Fibroblast of lung (primary cell): ENCODE results near the gene APOA4. TPM values are rescaled to one million over a fixed set of nuclear protein-coding genes. Genes with fewer than 3 reads are reported as not detected.

Source experiments
- DNase-seq, 2 donors: peaks; one replicate each; pipeline versions ENCODE4 v3.0.0 to v3.0.0-alpha.2; 2010; ENCODE audit warnings: low read depth in 2 of 2
- H2AFZ ChIP-seq: 2 replicates; pipeline ENCODE4 v1.5.1; 2012; ENCODE audit warnings: low read length, control low read depth, inconsistent platforms
- H3K27ac ChIP-seq: 2 replicates; pipeline ENCODE4 v1.5.1; 2011; ENCODE audit warnings: low read length, control low read depth; ENCODE audit not compliant: insufficient read depth
- H3K27me3 ChIP-seq: 2 replicates; pipeline ENCODE4 v1.5.1; 2011; ENCODE audit warnings: mild to moderate bottlenecking, low read length; ENCODE audit not compliant: control insufficient read depth, insufficient read depth
- H3K36me3 ChIP-seq: 2 replicates; pipeline ENCODE4 v1.5.1; 2011; ENCODE audit warnings: low read length; ENCODE audit not compliant: control insufficient read depth, insufficient read depth
- H3K4me1 ChIP-seq: 2 replicates; pipeline ENCODE4 v1.5.1; 2011; ENCODE audit warnings: low read length; ENCODE audit not compliant: control insufficient read depth, insufficient read depth; ENCODE audit errors: extremely low read depth
- H3K4me2 ChIP-seq: 2 replicates; pipeline ENCODE4 v1.5.1; 2011; ENCODE audit warnings: low read length, control low read depth; ENCODE audit not compliant: insufficient read depth; ENCODE audit errors: extremely low read depth
- H3K4me3 ChIP-seq, 4 experiments: fragments of 200-600 bp in 1 of 4; sonication (generic) in 1 of 4; replicated peaks in 1 of 4; 2 replicates each; pipeline ENCODE4 v1.5.1; 2011 to 2016; ENCODE audit warnings: low read length in 4 of 4, low read depth in 3 of 4, mild to moderate bottlenecking in 3 of 4, control low read depth in 2 of 4, inconsistent platforms in 1 of 4, mixed read lengths in 1 of 4; ENCODE audit not compliant: insufficient read depth in 1 of 4; ENCODE audit errors: control extremely low read depth in 1 of 4
- H3K79me2 ChIP-seq: 2 replicates; pipeline ENCODE4 v1.5.1; 2012; ENCODE audit warnings: mild to moderate bottlenecking, low read length, inconsistent platforms; ENCODE audit not compliant: control insufficient read depth, insufficient read depth
- H3K9ac ChIP-seq: 2 replicates; pipeline ENCODE4 v1.5.1; 2011; ENCODE audit warnings: mild to moderate bottlenecking, low read length, control low read depth; ENCODE audit not compliant: insufficient read depth
- H3K9me3 ChIP-seq: 2 replicates; pipeline ENCODE4 v1.5.1; 2012; ENCODE audit warnings: low read depth, low read length; ENCODE audit not compliant: control insufficient read depth, insufficient read depth
- H4K20me1 ChIP-seq: 2 replicates; pipeline ENCODE4 v1.5.1; 2011; ENCODE audit warnings: low read length; ENCODE audit not compliant: control insufficient read depth, insufficient read depth; ENCODE audit errors: extremely low read depth
- EZH2 ChIP-seq: IDR thresholded peaks from 2 replicates; pipeline ENCODE4 v1.5.1; 2012; ENCODE audit warnings: low read length, control low read depth, mild to moderate bottlenecking; ENCODE audit errors: missing control alignments
- polyA plus RNA-seq, 2 donors: library from polyadenylated mRNA; depleted of rRNA in 1 of 2; stranded (reverse) in 1 of 2; unstranded in 1 of 2; fragments of >200 nt; gene quantifications; 2 replicates each; pipeline ENCODE4 v1.2.1, GENCODE V29; 2011 to 2012; ENCODE audit warnings: missing spikeins in 1 of 2
- total RNA-seq: library from RNA; depleted of rRNA; stranded (reverse); fragments of >200 nt; gene quantifications from 2 replicates; pipeline ENCODE4 v1.2.1, GENCODE V29; 2014
- TF ChIP-seq, protein P1 (sequence below), 2 donors: IDR thresholded peaks in 1 of 2; conservative IDR thresholded peaks in 1 of 2; 1 replicate in 1 of 2; 2 replicates in 1 of 2; pipeline ENCODE4 v1.5.1; 2011 to 2012; ENCODE audit warnings: low read length in 2 of 2, control low read depth in 1 of 2, inconsistent platforms in 1 of 2, low read depth in 1 of 2, mild to moderate bottlenecking in 1 of 2

The APOA4 gene
- total and polyA plus RNA-seq, 2 donors (not counting 1 experiment from before 2014, with no cell fraction given) = not detected

DNA sequence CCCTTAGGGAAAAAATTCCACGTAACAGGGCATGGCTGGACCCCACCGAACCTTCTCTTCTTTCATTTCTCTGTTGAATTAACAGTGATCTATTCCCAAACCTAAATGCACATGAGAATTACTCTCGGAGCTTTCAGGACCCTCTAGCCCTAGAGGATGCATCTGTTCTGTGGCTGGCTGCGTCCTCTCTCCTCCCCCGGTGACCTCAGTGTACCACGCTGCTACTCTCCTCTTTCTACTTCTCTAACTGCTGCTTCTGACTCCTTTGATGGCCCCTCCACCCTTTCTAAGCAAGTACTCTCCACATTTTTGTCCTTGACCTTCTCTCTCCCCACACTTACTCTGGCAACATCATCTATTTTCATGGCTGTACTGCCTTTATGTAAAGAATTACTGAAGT, 26.4 kb upstream of the APOA4 start:
- no peak overlapping the region for H3K27ac ChIP-seq
- peaks cover 9% of the 10 kb centered on the region for H3K36me3 ChIP-seq
- no peaks in the 10 kb centered on the region for H3K79me2 ChIP-seq
- H3K4me1 ChIP-seq = peaks cover 20% of the 10 kb centered on the region
- TF ChIP-seq, protein P1, sequence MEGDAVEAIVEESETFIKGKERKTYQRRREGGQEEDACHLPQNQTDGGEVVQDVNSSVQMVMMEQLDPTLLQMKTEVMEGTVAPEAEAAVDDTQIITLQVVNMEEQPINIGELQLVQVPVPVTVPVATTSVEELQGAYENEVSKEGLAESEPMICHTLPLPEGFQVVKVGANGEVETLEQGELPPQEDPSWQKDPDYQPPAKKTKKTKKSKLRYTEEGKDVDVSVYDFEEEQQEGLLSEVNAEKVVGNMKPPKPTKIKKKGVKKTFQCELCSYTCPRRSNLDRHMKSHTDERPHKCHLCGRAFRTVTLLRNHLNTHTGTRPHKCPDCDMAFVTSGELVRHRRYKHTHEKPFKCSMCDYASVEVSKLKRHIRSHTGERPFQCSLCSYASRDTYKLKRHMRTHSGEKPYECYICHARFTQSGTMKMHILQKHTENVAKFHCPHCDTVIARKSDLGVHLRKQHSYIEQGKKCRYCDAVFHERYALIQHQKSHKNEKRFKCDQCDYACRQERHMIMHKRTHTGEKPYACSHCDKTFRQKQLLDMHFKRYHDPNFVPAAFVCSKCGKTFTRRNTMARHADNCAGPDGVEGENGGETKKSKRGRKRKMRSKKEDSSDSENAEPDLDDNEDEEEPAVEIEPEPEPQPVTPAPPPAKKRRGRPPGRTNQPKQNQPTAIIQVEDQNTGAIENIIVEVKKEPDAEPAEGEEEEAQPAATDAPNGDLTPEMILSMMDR (conservative IDR thresholded peaks at IDR 0.05 in 1 of 2, IDR thresholded peaks at IDR 0.05 in 1 of 2; ENCODE audit: low read depth in 1 of 2, low read length in 2 of 2) = no peak
- TF ChIP-seq EZH2 = no peak
- no peaks in the 10 kb centered on the region for H3K27me3 ChIP-seq
- H3K4me2 ChIP-seq = no peak overlapping the region
- no peaks in the 10 kb centered on the region for H4K20me1 ChIP-seq
- no peaks in the 10 kb centered on the region for H3K9me3 ChIP-seq
- no peak for DNase-seq
- no peak overlapping the region for H2AFZ ChIP-seq
- no peak overlapping the region for H3K9ac ChIP-seq
- H3K4me3 ChIP-seq = no peak overlapping the region

DNA sequence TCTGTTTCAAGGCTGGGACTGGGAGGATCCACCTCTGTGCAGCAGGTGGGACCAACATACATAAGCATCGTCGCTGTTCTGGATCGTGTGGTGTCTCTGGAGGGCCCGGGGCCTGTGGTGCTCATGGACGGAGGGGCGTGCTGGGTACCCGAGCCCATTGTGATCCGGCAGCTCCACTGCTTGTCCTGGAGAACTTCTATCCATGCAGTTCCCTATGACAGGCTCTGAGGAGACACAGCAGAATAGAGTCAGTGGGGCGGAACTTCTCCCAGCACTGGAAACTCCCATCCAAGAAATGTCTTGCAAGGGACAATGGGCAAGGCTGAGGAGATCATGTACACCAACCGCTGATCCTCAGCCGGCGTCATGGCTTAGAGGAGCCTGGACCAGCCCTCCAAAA, 26.0 kb upstream of the APOA4 start:
- Histone ChIP-seq H3K9ac (no peak overlapping the region), H3K79me2 (no peaks in the 10 kb centered on the region), H3K4me1 (peaks cover 16% of the 10 kb centered on the region), H3K36me3 (peaks cover 9% of the 10 kb centered on the region), H3K27me3 (no peaks in the 10 kb centered on the region), H3K9me3 (no peaks in the 10 kb centered on the region), H3K27ac (no peak overlapping the region), H2AFZ (no peak overlapping the region), H3K4me3 (no peak overlapping the region), H3K4me2 (no peak overlapping the region), H4K20me1 (no peaks in the 10 kb centered on the region)
- TF ChIP-seq EZH2 = no peak
- TF ChIP-seq, protein P1 (conservative IDR thresholded peaks at IDR 0.05 in 1 of 2, IDR thresholded peaks at IDR 0.05 in 1 of 2; ENCODE audit: low read depth in 1 of 2, low read length in 2 of 2) = no peak
- DNase-seq = no peak

DNA sequence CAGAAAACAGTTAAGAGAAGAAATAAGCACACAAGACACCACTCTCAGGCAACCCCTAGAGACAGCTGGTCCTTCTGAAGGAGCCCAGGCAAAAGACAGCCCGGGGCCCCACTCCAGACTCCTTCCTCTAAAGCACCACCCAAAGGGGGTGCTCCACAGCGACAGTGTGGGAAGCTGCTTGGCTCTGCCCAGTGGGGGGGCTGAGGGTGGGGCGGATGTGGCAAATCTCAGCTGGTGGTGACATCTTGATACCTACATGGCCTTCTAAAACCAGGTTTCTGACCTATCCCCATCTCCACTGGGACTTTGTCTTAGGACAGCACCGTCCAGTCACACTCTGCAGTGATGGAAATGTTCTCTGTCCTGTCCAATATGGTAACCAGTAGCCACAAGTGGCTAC, 24.5 kb upstream of the APOA4 start:
- H3K4me2 ChIP-seq = no peak overlapping the region
- no peak for DNase-seq
- H2AFZ ChIP-seq = no peak overlapping the region
- H4K20me1 ChIP-seq = no peaks in the 10 kb centered on the region
- no peak overlapping the region for H3K4me3 ChIP-seq
- TF ChIP-seq, protein P1 (conservative IDR thresholded peaks at IDR 0.05 in 1 of 2, IDR thresholded peaks at IDR 0.05 in 1 of 2; ENCODE audit: low read depth in 1 of 2, low read length in 2 of 2) = no peak
- TF ChIP-seq EZH2 = no peak
- peaks cover 9% of the 10 kb centered on the region for H3K36me3 ChIP-seq
- no peaks in the 10 kb centered on the region for H3K79me2 ChIP-seq
- no peak overlapping the region for H3K9ac ChIP-seq
- no peaks in the 10 kb centered on the region for H3K9me3 ChIP-seq
- H3K27ac ChIP-seq = no peak overlapping the region
- H3K27me3 ChIP-seq = no peaks in the 10 kb centered on the region
- H3K4me1 ChIP-seq = peaks cover 6% of the 10 kb centered on the region
